SU-DHL-6 (cell line): ENCODE measurements around the gene EPAS1.

Experiments used
- H2AFZ ChIP-seq: fragments of 200-600 bp; sonication (generic); 2 replicates; pipeline ENCODE4 v1.6.1; 2014; ENCODE audit warnings: low read depth, mild to moderate bottlenecking, moderate library complexity, mixed read lengths, antibody characterized with exemption, low read length; ENCODE audit not compliant: severe bottlenecking
- H3F3A ChIP-seq: fragments of 200-600 bp; shearing (Covaris generic); 2 replicates; pipeline ENCODE4 v1.6.0; 2016; ENCODE audit warnings: antibody characterized with exemption, mild to moderate bottlenecking; ENCODE audit not compliant: insufficient read depth
- H3K27ac ChIP-seq: fragments of 200-600 bp; sonication (generic); 2 replicates; pipeline ENCODE4 v1.5.1; 2016; ENCODE audit warnings: low read depth, mild to moderate bottlenecking, low read length, moderate library complexity, mixed read lengths
- H3K27me3 ChIP-seq: fragments of 200-600 bp; sonication (generic), shearing (Covaris generic); 2 replicates; pipeline ENCODE4 v1.6.0; 2014; ENCODE audit warnings: mild to moderate bottlenecking, low read length
- H3K36me3 ChIP-seq: fragments of 200-600 bp; sonication (generic); 2 replicates; pipeline ENCODE4 v1.6.1; 2014; ENCODE audit warnings: mild to moderate bottlenecking, low read length, mixed read lengths
- H3K4me2 ChIP-seq: fragments of 300-600, 200-600 bp; shearing (Covaris generic), sonication (generic); 2 replicates; pipeline ENCODE4 v1.6.0; 2014; ENCODE audit warnings: low read length, low read depth, mild to moderate bottlenecking; ENCODE audit not compliant: poor library complexity, severe bottlenecking
- H3K4me3 ChIP-seq: fragments of 200-600 bp; sonication (generic); 2 replicates; pipeline ENCODE4 v1.5.1; 2014; ENCODE audit warnings: antibody characterized with exemption, low read length, mild to moderate bottlenecking, mixed read lengths; ENCODE audit not compliant: insufficient read depth, poor library complexity, severe bottlenecking
- H3K79me2 ChIP-seq: fragments of 200-600 bp; sonication (generic); 2 replicates; pipeline ENCODE4 v1.6.1; 2014; ENCODE audit warnings: mild to moderate bottlenecking, low read length, moderate library complexity; ENCODE audit not compliant: insufficient read depth
- H3K9ac ChIP-seq: fragments of 200-600 bp; sonication (generic); 2 replicates; pipeline ENCODE4 v1.7.0; 2014; ENCODE audit warnings: mild to moderate bottlenecking, low read length
- H3K9me2 ChIP-seq: fragments of 200-600 bp; sonication (generic); replicated peaks from 2 replicates; pipeline ENCODE4 v1.6.1; 2014; ENCODE audit warnings: low read length; ENCODE audit not compliant: insufficient read depth
- H3K9me3 ChIP-seq: fragments of 200-600 bp; sonication (generic); 2 replicates; pipeline ENCODE4 v1.6.1; 2014; ENCODE audit warnings: low read length, mixed read lengths; ENCODE audit not compliant: insufficient read depth
- H4K20me1 ChIP-seq: fragments of 200-600 bp; sonication (generic); 2 replicates; pipeline ENCODE4 v1.6.1; 2014; ENCODE audit warnings: low read depth, mild to moderate bottlenecking, antibody characterized with exemption, low read length, moderate library complexity, mixed read lengths
- EZH2phosphoT487 ChIP-seq: fragments of 200-600 bp; sonication (generic), shearing (Covaris generic); conservative IDR thresholded peaks from 2 replicates; pipeline ENCODE4 v1.6.1; 2018; ENCODE audit warnings: mild to moderate bottlenecking, antibody characterized with exemption, low read length, moderate library complexity, mixed read lengths
- TF ChIP-seq, protein P1 (sequence below): fragments of 200-600 bp; sonication (generic); IDR thresholded peaks from one replicate; pipeline ENCODE4 v1.5.1; 2017; ENCODE audit warnings: antibody characterized with exemption, mild to moderate bottlenecking, low read length, moderate library complexity; ENCODE audit not compliant: insufficient read depth, poor library complexity, severe bottlenecking

Gene EPAS1

GRCh38 chr2:46267616-46268015, 29.6 kb upstream of the EPAS1 start:
- no peaks in the 10 kb centered on the region for H3K36me3 ChIP-seq
- H3K9me3 ChIP-seq, result no peaks in the 10 kb centered on the region
- H3K27ac ChIP-seq, result no peak overlapping the region
- no peak overlapping the region for H3K4me2 ChIP-seq
- no peaks in the 10 kb centered on the region for H3K79me2 ChIP-seq
- TF ChIP-seq EZH2phosphoT487, result no peak
- TF ChIP-seq, protein P1, sequence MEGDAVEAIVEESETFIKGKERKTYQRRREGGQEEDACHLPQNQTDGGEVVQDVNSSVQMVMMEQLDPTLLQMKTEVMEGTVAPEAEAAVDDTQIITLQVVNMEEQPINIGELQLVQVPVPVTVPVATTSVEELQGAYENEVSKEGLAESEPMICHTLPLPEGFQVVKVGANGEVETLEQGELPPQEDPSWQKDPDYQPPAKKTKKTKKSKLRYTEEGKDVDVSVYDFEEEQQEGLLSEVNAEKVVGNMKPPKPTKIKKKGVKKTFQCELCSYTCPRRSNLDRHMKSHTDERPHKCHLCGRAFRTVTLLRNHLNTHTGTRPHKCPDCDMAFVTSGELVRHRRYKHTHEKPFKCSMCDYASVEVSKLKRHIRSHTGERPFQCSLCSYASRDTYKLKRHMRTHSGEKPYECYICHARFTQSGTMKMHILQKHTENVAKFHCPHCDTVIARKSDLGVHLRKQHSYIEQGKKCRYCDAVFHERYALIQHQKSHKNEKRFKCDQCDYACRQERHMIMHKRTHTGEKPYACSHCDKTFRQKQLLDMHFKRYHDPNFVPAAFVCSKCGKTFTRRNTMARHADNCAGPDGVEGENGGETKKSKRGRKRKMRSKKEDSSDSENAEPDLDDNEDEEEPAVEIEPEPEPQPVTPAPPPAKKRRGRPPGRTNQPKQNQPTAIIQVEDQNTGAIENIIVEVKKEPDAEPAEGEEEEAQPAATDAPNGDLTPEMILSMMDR, result no peak
- no peaks in the 10 kb centered on the region for H3K9me2 ChIP-seq
- H4K20me1 ChIP-seq, result no peaks in the 10 kb centered on the region
- H3K9ac ChIP-seq, result no peak overlapping the region
- H3K4me3 ChIP-seq, result no peak overlapping the region
- H2AFZ ChIP-seq, result no peak overlapping the region
- H3F3A ChIP-seq, result no peaks in the 10 kb centered on the region
- H3K27me3 ChIP-seq, result no peaks in the 10 kb centered on the region

DNA sequence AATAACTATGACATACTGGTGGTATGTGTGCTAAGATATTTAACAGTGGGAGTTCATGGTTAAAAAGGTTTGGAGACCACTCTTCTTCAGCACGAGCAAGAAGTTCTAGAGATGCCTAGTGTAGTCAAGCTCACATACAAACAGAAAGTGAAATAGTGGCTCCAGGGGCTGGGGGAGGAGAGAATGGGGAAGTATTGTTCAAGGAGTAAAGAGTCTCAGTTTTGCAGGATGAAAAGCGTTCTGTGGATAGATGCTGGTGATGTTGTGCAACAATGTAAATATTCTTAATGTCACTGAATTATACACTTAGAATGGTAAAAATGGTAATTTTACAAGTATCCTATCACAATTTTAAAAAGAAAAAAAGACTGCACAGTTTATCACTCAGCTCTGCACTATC, 29.0 kb upstream of the EPAS1 start:
- Histone ChIP-seq H3K79me2 (no peaks in the 10 kb centered on the region), H3K36me3 (no peaks in the 10 kb centered on the region), H3K9me2 (no peaks in the 10 kb centered on the region), H3K27ac (no peak overlapping the region), H3F3A (no peaks in the 10 kb centered on the region), H3K9me3 (no peaks in the 10 kb centered on the region), H3K9ac (no peak overlapping the region), H4K20me1 (no peaks in the 10 kb centered on the region), H2AFZ (no peak overlapping the region), H3K4me2 (no peak overlapping the region), H3K4me3 (no peak overlapping the region), H3K27me3 (no peaks in the 10 kb centered on the region)
- TF ChIP-seq EZH2phosphoT487, result no peak
- TF ChIP-seq, protein P1, result no peak

DNA sequence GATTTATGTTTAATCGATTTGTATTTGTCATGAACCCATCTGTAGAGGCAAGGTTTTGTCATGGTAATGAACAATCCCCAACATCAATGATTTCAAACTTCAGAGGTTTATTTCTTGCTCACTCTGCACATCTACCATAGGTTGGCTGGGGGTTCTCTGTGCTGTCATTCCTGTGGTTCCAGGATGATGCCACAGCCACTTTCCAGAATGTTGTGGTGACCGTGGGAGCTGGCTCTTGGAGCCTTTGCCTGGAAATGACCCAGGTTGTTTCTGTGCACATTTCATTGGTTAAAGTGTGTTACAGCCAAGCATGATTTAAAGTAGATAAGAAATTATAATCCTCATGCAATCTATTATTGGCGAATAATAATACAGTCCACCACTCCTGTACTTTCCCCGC, 28.2 kb upstream of the EPAS1 start:
- Histone ChIP-seq H4K20me1 (no peaks in the 10 kb centered on the region), H3K79me2 (no peaks in the 10 kb centered on the region), H3K36me3 (no peaks in the 10 kb centered on the region), H3K4me2 (no peak overlapping the region), H2AFZ (no peak overlapping the region), H3K4me3 (no peak overlapping the region), H3K27me3 (no peaks in the 10 kb centered on the region), H3K9ac (no peak overlapping the region), H3K9me3 (no peaks in the 10 kb centered on the region), H3F3A (no peaks in the 10 kb centered on the region), H3K9me2 (no peaks in the 10 kb centered on the region), H3K27ac (no peak overlapping the region)
- no peak for TF ChIP-seq EZH2phosphoT487
- TF ChIP-seq, protein P1, result no peak
